Hematopoietic multipotent progenitor cell (in vitro differentiated cells): ENCODE measurements around the gene KIF22. TPM values are rescaled to one million over a fixed set of nuclear protein-coding genes. Genes with fewer than 3 reads are reported as not detected.
"Not testable (repeated sequence)": the region's sequence is repeated elsewhere in the genome, so short reads cannot be mapped to it uniquely, and the experiment has no call there.

Experiments used
- DNase-seq, 3 donors: peaks; one replicate each; pipeline ENCODE4 v3.0.0-alpha.2; 2011 to 2015; ENCODE audit warnings: low read depth in 2 of 3, low spot score in 2 of 3
- total RNA-seq: library from RNA; depleted of rRNA; stranded (reverse); fragments of >200 nt; gene quantifications from one replicate; pipeline ENCODE4 v1.2.3, GENCODE V29; 2012

KIF22 gene
- total RNA-seq, 1 donor = 73.8 TPM

DNA sequence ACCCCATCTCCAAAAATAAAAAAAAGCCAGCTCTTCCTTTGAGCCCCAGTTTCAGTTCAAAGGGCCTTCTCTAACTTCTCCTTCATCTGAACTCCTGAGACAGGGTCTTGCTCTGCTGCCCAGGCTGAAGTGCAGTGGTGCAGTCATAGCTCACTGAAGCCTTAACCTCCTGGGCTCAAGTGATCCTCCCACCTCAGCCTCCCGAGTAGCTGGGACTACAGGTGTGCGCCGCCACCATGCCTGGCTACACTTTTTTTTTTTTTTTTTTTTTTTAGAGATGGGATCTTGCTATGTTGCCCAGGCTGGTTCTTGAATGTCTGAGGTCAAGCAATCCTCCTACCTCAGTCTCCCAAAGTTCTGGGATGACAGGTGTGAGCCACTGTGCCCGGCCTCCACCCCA lies 42.7 kb downstream of the KIF22 start:
- DNase-seq = not testable (repeated sequence)

DNA sequence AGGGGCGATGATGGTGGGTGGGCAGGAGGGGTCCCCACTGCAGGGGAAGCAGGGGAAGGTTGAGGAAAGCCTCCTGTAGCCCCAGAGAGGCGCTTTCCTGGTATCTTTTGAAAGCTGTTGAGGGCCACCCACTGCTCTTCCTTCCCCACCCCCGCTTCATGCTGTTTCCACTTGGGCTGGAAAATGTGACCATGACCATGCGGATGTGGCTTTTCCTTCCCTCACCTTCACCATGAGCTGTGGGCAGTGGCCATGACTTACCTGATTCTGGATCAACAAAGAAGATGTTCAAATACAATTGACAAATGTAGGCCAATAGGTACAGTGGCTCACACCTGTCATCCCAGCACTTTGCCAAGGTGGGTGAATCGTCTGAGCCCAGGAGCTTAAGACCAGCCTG lies 43.5 kb downstream of the KIF22 start:
- DNase-seq = no peak

DNA sequence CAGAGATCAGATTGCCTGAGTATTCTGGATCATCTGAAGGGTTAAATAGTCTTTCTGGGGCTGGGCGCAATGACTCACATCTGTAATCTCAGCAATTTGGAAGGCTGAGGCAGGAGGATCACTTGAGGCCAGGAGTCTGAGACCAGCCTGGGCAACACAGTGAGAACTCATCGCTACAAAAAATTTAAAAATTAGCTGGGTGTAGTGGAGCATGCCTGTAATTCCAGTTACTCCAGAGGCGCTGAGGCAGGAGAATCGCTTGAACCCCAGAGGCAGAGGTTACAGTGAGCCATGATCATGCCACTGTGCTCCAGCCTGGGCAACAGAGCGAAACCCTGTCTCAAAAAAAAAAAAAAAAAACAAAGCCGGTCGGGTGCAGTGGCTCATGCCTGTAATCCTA lies 45.4 kb downstream of the KIF22 start:
- no peak for DNase-seq

DNA sequence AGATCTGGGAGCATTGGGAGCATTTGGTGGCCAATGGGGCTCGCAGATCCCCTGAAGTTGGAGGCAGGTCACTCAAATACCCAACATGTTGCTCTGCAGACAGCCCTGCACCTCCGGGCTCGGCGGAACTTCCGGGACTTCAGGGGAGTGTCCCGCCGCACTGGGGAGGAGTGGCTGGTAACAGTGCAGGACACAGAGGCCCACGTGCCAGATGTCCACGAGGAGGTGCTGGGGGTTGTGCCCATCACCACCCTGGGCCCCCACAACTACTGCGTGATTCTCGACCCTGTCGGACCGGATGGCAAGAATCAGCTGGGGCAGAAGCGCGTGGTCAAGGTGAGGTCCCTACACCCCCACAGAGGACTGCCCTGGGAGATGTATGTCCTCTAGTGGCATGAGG lies 46.1 kb downstream of the KIF22 start:
- DNase-seq = no peak

DNA sequence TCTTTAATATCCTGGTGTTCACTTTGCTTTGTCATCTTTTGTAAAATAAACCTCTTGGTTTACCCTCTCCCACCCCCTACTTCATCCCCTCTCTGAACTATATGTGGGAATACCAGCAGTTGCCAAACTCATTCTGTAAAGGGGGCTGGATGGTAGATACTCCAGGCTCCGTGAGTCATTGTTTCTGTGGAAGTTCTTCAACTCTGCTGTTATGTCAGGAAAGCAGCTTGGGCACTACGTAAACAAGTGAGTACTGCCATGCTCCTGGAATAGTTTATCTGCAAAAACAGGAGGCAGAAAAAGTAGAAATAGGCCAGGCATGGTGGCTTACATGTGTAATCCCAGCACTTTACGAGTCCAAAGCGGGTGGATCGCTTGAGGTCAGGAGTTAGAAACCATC lies 47.3 kb downstream of the KIF22 start:
- no peak for DNase-seq

DNA sequence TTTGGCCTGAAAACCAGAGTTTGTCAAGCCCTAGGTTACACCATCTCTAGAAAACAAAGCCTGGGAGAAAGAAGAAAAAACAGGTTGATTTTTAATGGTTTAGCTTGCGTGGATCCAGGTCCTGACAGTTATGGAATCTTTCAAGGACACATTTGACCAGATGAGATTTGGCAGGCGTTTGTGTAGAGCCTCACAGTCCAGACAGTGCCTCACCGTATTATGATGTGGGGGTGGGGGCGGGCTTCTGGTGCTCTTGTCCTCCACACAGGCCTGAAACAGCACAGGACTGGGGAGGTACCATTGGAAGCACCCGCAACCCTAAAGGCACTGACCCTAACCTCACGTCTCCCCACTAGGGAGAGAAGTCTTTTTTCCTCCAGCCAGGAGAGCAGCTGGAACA lies 49.3 kb downstream of the KIF22 start:
- DNase-seq = no peak

DNA sequence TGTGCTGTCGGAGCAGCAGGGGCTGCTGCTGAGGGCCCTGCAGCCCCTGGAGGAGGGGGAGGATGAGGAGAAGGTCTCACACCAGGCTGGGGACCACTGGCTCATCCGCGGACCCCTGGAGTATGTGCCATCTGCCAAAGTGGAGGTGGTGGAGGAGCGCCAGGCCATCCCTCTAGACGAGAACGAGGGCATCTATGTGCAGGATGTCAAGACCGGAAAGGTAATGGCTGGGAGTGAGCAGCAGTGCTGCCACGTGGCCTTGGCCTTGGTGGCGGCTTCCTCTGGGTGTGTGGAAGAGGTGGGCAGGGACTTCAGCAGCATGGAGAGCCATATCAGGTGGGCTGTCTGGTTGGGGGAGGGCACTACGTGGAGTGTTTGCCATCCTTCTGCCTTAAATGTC lies 49.7 kb downstream of the KIF22 start:
- DNase-seq = no peak

DNA sequence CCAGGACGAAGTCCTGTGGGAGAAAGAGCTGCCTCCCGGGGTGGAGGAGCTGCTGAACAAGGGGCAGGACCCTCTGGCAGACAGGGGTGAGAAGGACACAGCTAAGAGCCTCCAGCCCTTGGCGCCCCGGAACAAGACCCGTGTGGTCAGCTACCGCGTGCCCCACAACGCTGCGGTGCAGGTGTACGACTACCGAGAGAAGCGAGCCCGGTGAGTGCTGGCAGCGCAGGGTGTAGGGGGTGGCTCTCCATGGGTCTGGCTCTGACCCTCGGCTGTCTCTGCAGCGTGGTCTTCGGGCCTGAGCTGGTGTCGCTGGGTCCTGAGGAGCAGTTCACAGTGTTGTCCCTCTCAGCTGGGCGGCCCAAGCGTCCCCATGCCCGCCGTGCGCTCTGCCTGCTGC lies 51.1 kb downstream of the KIF22 start:
- no peak for DNase-seq

DNA sequence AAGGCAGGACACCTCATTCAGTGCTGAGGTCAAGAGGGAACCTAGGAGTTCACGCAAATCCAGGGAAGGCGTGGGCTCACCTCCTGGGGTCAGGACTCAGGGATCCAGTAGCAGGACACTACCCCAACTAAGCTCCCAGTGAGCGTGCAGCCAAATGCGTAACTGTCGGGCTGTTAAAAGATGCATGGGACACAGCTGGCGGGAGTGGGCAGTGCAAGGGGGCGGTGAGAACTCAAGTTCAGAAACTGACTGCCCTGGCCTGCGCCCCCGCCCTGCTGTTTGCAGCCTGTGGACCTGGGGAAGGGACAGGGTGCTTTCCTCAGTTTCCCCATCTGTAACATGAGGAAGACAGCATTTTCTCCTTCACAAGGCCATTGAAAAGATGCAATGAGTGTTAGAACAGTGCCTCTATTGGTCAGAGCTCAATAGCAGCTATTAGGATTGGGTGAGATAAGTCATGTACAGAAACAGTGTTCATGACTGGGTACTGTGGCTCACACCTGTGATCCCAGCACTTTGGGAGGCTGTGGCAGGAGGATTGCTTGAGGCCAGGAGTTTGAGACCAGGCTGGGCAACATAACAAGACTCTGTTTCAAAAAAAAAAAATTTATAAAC lies 52.3 kb downstream of the KIF22 start:
- no peak for DNase-seq

DNA sequence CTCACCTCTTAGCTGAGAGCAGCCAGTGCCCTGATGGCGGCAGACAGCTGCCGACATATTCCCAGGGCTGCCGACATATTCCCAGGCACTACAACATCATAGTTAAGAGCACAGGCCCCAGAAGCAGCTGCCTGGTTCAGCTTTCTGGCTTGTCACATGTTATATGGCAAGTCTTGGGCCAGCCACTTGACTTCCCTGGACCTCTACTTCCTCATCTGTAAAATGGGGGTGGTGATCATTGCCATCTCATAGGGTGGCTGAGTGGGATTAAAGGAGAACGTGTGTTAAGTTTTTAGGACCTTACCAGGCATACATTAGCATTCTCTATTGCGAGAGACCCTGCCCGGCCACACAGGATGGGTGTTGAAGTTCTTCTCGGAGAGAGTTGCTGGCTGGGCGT lies 53.4 kb downstream of the KIF22 start:
- no peak for DNase-seq

DNA sequence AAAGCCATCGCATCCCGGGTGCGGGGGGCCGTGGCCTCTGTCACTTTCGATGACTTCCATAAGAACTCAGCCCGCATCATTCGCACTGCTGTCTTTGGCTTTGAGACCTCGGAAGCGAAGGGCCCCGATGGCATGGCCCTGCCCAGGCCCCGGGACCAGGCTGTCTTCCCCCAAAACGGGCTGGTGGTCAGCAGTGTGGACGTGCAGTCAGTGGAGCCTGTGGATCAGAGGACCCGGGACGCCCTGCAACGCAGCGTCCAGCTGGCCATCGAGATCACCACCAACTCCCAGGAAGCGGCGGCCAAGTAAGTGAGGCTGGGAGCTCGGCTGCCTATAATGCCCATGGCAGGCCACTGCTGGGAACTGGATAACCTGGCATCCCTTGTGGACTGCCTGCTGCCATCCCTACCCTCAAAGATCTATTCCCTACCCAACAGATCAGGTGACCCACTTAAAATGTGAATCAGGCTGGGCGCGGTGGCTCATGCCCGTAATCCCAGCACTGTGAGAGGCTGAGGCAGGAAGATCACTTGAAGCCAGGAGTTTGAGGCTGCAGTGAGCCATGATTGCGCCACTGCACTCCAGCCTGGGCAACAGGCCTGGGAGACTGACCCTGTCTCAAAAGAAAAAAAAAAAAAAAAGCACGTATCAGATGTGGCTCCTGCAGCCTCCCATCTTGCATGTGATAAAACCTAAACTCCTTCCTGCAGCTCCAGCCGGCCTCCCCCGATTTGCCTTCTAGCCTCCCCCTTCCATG lies 54.2 kb downstream of the KIF22 start:
- no peak for DNase-seq

DNA sequence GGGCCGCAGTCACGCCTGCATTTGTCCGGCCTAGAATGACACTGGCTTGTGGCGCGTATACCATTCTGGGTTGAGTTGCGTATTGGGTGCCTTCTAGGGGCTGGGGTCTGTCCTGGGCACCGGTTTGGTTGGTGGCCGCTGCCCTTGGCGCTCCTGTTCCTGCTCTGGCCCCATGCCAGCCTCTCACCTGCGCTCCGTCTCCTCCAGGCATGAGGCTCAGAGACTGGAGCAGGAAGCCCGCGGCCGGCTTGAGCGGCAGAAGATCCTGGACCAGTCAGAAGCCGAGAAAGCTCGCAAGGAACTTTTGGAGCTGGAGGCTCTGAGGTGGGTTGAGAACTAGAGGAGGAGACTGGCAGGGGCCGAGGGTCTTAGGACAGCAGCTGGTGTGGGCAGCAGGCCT lies 55.1 kb downstream of the KIF22 start:
- no peak for DNase-seq

DNA sequence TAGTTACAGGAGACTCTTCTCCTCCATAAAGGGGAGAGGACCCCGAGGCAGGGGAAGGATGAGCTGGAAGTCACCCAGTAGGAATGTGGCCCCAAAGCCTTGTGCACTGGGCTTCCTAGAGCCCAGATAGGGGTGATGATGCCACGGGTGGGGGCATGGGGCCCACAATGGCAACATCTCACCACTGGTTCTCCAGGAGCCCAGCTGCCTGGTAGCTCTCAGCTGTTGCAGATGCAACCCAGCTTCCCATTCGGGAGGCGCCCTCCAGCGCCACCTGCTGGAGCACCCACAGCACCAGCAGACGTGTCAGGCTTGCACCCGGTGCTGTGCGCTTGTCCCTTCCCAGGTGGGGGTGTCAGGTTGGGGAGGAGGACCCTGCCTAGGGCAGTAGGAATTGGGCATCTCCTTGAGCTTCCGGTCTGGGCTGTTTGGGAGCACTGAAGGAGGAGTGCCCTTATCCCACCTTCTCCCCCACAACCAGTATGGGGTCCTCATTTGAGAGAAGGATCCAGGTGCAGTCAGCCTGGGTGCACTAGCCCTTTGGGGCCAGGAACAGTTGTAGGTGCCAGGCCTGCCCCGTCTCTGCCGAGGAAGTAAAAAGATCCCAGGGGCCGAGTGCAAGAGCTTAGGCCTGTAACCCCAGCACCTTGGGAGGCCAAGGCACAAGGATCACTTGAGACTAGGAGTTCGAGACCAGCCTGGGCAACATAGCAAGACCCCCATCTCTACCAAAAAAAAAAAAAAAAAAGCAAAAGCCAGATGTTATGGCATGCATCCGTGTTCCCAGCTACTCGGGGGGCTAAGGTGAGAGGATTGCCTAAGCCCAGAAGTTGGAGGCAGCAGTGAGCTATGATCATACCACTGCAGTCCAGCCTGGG lies 58.1 kb downstream of the KIF22 start:
- DNase-seq = peak; percentile 65 to 76 (median 71)

DNA sequence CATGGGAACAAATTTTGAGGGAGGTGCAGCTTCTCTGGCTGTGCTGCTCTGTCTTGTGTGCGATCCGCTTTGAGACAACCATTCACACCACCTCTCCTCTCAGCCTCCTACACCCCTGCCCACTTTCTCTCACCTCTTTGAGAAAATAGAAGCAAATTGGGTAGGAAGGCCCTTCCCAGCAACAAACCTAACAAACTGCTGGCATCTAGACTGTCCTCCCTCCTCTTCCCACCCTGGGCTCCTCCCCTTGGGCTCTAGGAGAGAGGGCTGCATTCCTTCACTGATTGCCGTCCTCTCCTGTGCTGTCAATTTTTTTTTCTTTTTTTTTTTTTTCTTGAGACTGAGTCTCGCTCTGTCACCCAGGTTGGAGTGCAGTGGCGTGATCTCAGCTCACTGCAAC lies 59.0 kb downstream of the KIF22 start:
- DNase-seq = no peak

DNA sequence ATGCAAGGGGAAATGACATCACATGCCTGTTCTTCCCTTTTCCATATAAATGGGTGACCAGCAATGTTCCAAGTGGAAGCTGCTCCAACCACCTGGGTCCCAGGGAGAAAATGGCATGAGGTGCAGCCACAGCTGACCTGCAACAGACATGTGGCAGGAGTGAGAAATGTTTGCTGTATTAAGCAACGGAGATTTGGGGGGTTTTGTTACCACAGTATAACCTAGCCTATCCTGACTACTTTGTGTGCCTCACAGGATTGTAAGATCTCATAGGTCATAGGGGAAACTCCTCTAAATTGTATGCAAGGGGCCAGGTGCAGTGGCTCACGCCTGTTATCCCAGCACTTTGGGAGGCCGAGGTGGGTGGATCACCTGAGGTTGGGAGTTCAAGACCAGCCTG lies 60.4 kb downstream of the KIF22 start:
- no peak for DNase-seq

DNA sequence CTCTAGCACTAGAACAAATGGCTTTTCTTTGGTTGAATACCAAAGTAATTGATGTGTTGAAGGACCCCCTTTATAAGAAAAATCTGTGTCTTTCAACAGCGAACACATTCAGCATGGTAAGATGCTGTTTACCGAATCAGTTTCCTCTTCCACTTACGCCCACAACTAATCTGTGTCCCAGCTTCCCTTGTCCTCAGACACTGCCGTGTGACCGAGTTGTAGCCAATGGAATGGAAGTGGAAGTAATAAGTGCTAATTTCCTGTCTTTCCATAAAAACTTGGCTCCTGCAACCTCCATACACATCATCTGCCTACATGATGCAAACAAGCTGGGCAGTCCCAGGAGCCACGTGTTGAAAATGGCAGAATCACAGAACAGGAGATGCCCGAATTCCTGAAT lies 62.1 kb downstream of the KIF22 start:
- no peak for DNase-seq

DNA sequence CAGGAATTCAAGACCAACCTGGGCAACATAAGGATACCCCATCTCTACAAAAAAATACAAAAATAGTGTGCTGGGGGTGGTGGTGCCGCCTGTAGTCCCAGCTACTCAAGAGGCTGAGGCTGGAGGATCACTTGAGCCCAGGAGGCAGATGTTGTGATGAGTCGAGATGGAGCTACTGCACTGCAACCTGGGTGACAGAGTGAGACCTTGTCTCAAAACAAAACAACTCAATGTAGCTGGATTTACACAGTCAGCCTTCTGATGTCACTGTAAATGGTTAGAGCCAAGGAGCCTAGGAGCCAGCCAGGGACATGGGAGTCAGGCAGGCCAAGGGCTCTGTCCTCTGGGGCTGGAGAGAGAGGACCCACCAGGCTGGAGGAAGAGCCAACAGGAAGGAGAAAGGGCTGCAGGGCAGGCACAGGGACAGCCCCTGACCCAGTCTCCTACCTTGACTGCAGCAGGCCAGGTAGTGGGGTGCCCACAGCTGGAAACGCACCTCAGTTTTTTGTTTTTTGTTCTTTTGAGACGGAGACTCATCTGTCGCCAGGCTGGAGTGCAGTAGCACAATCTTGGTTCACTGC lies 64.1 kb downstream of the KIF22 start:
- DNase-seq = no peak
